ENCODE measurements around the gene CSF1R. TPM values are rescaled to one million over a fixed set of nuclear protein-coding genes. Genes with fewer than 3 reads are reported as not detected.

Gene CSF1R
- total and polyA plus RNA-seq, 2 of the 8 experiments (the other 6 are each of a cell fraction or from before 2014, with no cell fraction given), result 0.12 TPM; not detected in 1

- CTCF ChIA-PET (ENCODE audit: partially characterized antibody), result interaction anchor here (1.3 to 2.5 kb wide), 4 partner anchors 10 to 201 kb away, joined by 3 to 10 read pairs (median 6); no protein-coding TSS in a partner anchor
- Histone ChIP-seq H3K18ac (ENCODE audit: extremely low read depth, low read length) (no peak overlapping the region), H3K56ac (replicated peaks; ENCODE audit: insufficient read length, low read depth, low read length) (no peak overlapping the region), H3K27ac (ENCODE audit: low read depth, low read length) (no peak overlapping the region), H4K8ac (ENCODE audit: extremely low read depth, insufficient read depth, low read length) (no peak overlapping the region), H4K91ac (replicated peaks; ENCODE audit: insufficient read length, low read length) (no peak overlapping the region), H2AFZ (ENCODE audit: low read length) (no peak overlapping the region), H3K14ac (ENCODE audit: insufficient read length) (no peak overlapping the region), H3K4ac (replicated peaks; ENCODE audit: insufficient read length, low read depth, low read length) (no peak overlapping the region), H3K4me1 (replicated peaks in 1 of 4; ENCODE audit: control insufficient read depth in 3 of 4, insufficient read depth in 4 of 4, low read length in 3 of 4) (no peaks in the 10 kb centered on the region), H3K79me1 (ENCODE audit: low read depth, low read length) (no peaks in the 10 kb centered on the region), H3K9me3 (ENCODE audit: insufficient read depth in 2 of 2, low read depth in 1 of 2, low read length in 1 of 2) (no peaks in the 10 kb centered on the region), H2BK12ac (ENCODE audit: low read depth, low read length) (no peak overlapping the region), H2BK5ac (ENCODE audit: low read depth, low read length) (no peak overlapping the region), H3K4me3 (ENCODE audit: extremely low read depth in 1 of 4, insufficient read depth in 2 of 4, low read depth in 3 of 4, low read length in 4 of 4) (no peak overlapping the region), H3K23ac (ENCODE audit: insufficient read length) (no peak overlapping the region), H3K9ac (replicated peaks in 1 of 4; ENCODE audit: extremely low read depth in 1 of 4, low read depth in 3 of 4, low read length in 3 of 4) (no peak overlapping the region), H2AK5ac (ENCODE audit: low read depth, low read length) (no peak overlapping the region), H3K4me2 (ENCODE audit: insufficient read depth in 1 of 2, low read depth in 2 of 2, low read length in 2 of 2) (no peak overlapping the region), H4K5ac (ENCODE audit: insufficient read length, low read depth, low read length) (no peak overlapping the region), H2BK15ac (ENCODE audit: low read length) (no peak overlapping the region), H2BK120ac (replicated peaks; ENCODE audit: low read depth, low read length) (no peak overlapping the region), H3K79me2 (ENCODE audit: control insufficient read depth in 1 of 2, insufficient read depth in 2 of 2, low read length in 2 of 2) (no peaks in the 10 kb centered on the region), H3K36me3 (ENCODE audit: control insufficient read depth in 2 of 4, insufficient read depth in 4 of 4, low read length in 3 of 4) (peaks cover 18 to 76% (median 60%) of the 10 kb centered on the region in 4 experiments), H4K20me1 (replicated peaks in 1 of 2; ENCODE audit: control insufficient read depth in 1 of 2, insufficient read depth in 2 of 2, low read length in 2 of 2) (peaks cover 0 to 4% of the 10 kb centered on the region in 2 experiments), H2BK20ac (ENCODE audit: low read length) (no peak overlapping the region), H3K27me3 (replicated peaks in 1 of 4; ENCODE audit: control insufficient read depth in 3 of 4, extremely low read depth in 1 of 4, insufficient read depth in 3 of 4, low read length in 3 of 4) (no peaks in the 10 kb centered on the region), H3K23me2 (ENCODE audit: low read depth, low read length) (no peaks in the 10 kb centered on the region)
- 91% methylated on average over 7 of the region's 7 CpGs; no CpG with 5 or more reads in 1 of the 2 experiments for WGBS, 2 experiments (ENCODE audit: extremely low coverage in 1 of 2, insufficient coverage in 1 of 2, insufficient read length in 1 of 2, insufficient replicate concordance in 2 of 2, low coverage in 1 of 2, low lambda C conversion rate in 2 of 2, missing lambda C conversion rate in 1 of 2)
- POLR2A ChIA-PET (ENCODE audit: partially characterized antibody), result interaction anchor here (1.1 kb wide), 1 partner anchor 34 kb away, joined by 3 read pairs; no protein-coding TSS in a partner anchor
- DNase-seq (ENCODE audit: low read depth in 1 of 2, low spot score in 2 of 2) (no peak), FAIRE-seq (no peak)
- no peak for TF ChIP-seq RAD21 (IDR thresholded peaks at IDR 0.05 in 1 of 2, conservative IDR thresholded peaks at IDR 0.05 in 1 of 2; ENCODE audit: low read depth in 2 of 2, low read length in 2 of 2)
- no peak for TF ChIP-seq POLR2A (IDR thresholded peaks at IDR 0.05; ENCODE audit: control extremely low read depth in 1 of 2, low read depth in 2 of 2, low read length in 2 of 2)
- no peak for TF ChIP-seq TEAD4 (IDR thresholded peaks at IDR 0.05; ENCODE audit: low read depth, low read length)
- no peak for TF ChIP-seq USF2 (IDR thresholded peaks at IDR 0.05; ENCODE audit: low read length)
- no peak for TF ChIP-seq SAP30 (IDR thresholded peaks at IDR 0.05; ENCODE audit: insufficient read depth, insufficient replicate concordance, low read length)
- no peak for TF ChIP-seq CTCF (IDR thresholded peaks at IDR 0.05; ENCODE audit: control extremely low read depth in 1 of 3, insufficient read depth in 1 of 3, low read depth in 1 of 3, low read length in 3 of 3)
- TF ChIP-seq SP1 (IDR thresholded peaks at IDR 0.05; ENCODE audit: low read depth, low read length), result no peak
- TF ChIP-seq GABPA (IDR thresholded peaks at IDR 0.05; ENCODE audit: borderline replicate concordance, insufficient read depth, low read length), result no peak
Measured at GRCh38 chr5:150035139-150035895, 51.0 kb downstream of the CSF1R start.
